AG04449 (cell line): ENCODE measurements around the gene PAN2.
"Not testable (repeated sequence)": the region's sequence is repeated elsewhere in the genome, so short reads cannot be mapped to it uniquely, and the experiment has no call there.

Source experiments
- CTCF ChIA-PET: fragments of 350-600 bp; formaldehyde crosslinking; extraction: SDS; loops from one replicate; lab custom pipeline; 2021; ENCODE audit warnings: antibody characterized with exemption; lab: Yijun Ruan, JAX
- POLR2A ChIA-PET: fragments of 400-600, 350-600 bp; formaldehyde crosslinking; extraction: SDS; loops from one replicate; lab custom pipeline; 2020; ENCODE audit warnings: antibody characterized with exemption, inconsistent platforms; lab: Yijun Ruan, JAX
- DNase-seq: peaks from one replicate; pipeline ENCODE4 v3.0.0-alpha.2; 2010; ENCODE audit warnings: low read depth, low spot score
- H3K4me3 ChIP-seq: 2 replicates; pipeline ENCODE4 v1.5.1; 2011; ENCODE audit warnings: low read depth, mild to moderate bottlenecking, control low read depth, low read length
- CTCF ChIP-seq: IDR thresholded peaks from one replicate; pipeline ENCODE4 v1.5.1; 2011; ENCODE audit warnings: mild to moderate bottlenecking, moderate library complexity, low read length, control low read depth, inconsistent platforms; ENCODE audit not compliant: insufficient read depth; ENCODE audit errors: missing control alignments

The PAN2 gene

GRCh38 chr12:56274299-56274698 lies 59.5 kb downstream of the PAN2 start:
- CTCF ChIA-PET = no interaction called here
- H3K4me3 ChIP-seq = no peak overlapping the region
- no peak for TF ChIP-seq CTCF
- no peak for DNase-seq
- POLR2A ChIA-PET = no interaction called here

DNA sequence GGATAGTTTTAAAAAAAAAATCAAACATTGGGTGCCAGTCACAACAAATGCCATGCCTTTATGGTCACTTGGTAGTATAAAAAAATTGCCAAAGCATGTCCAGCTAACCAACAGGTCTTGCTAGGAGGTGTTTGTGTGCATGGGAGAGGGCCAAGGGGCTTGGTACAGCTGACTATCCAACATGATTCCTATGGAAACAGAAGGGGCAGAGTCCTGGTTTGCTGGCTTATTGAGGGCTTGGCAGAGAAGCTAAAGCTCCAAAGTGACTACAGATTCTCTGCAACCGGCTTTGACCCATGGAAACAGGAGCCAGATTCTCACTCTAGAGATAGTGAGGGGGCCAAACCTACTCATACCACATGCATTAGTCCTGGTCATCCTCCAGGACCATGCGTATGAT lies 61.3 kb downstream of the PAN2 start:
- POLR2A ChIA-PET, H3K4me3 ChIP-seq, DNase-seq: not testable (repeated sequence)
- CTCF ChIA-PET = interaction anchor here (1.4 to 8.3 kb wide), 4 partner anchors 11 to 26 kb away, joined by 4 to 87 read pairs (median 10); partner anchors contain the start of gene ANKRD52

DNA sequence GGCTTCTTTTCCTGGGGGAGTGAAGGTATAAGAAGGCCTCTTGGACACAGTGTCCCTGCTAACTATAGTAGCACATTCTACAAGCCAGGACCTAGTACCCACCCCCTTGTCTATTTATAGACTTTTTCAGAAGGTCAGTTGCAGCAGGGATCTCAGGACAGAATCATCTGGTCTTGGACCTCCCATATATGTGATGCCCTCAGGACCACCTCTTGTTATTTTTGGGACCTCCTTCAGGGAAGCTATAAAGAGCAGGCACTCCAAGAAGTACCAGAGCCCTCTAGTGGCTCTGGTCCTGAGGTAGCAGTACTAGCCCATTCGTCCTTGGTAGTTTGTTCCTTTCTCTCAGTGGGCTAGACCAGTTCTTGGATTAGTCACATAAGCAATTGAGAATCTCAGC lies 62.8 kb downstream of the PAN2 start:
- TF ChIP-seq CTCF = peak; percentile 55
- POLR2A ChIA-PET = no interaction called here
- no peak for DNase-seq
- H3K4me3 ChIP-seq = no peak overlapping the region
- CTCF ChIA-PET = interaction anchor here (0.6 to 8.3 kb wide), 15 partner anchors 9 to 193 kb away, joined by 3 to 87 read pairs (median 5); partner anchors contain the start of genes ANKRD52, RNF41 and SMARCC2

DNA sequence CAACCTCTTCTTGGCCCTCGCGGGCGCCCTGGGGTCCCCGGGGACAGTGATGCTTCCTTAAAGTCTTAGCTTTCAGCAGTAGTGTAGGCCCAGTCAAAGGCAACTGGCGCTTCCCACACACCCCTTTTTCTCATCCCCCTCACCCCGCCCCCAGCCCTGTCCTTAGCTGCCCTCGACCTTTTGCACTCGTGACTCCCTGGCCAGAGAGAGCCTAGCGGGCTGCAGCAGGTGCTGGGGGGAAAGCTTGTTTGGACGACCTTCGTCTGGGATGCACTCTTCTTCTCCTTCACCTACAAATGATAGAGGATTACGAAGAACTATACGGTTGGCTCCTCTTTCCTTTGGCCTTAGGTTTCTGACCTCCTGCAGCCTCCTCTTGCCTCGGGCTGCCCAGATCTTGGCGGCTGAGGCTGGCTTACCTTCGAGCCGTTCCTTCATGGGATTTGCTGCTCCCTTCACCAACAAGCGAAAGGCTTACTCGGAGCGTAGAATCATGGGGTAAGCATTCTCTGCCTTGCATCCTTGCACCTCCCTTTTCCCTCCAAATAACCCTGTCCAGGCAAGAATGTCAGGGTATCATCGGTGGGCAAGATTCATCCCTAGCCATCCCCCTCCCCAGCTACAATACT lies 66.2 kb downstream of the PAN2 start:
- H3K4me3 ChIP-seq = peak overlapping the region; percentile 87
- ChIA-PET POLR2A (interaction anchor here (0.6 to 2.2 kb wide), 8 partner anchors 9 to 92 kb away, joined by 3 to 13 read pairs (median 6); partner anchors contain the start of genes ANKRD52, RNF41, SMARCC2 and STAT2), CTCF (interaction anchor here (0.8 to 8.3 kb wide), 17 partner anchors 9 to 194 kb away, joined by 3 to 87 read pairs (median 6); partner anchors contain the start of genes ANKRD52, RNF41 and SMARCC2)
- DNase-seq = no peak
- TF ChIP-seq CTCF = no peak

DNA sequence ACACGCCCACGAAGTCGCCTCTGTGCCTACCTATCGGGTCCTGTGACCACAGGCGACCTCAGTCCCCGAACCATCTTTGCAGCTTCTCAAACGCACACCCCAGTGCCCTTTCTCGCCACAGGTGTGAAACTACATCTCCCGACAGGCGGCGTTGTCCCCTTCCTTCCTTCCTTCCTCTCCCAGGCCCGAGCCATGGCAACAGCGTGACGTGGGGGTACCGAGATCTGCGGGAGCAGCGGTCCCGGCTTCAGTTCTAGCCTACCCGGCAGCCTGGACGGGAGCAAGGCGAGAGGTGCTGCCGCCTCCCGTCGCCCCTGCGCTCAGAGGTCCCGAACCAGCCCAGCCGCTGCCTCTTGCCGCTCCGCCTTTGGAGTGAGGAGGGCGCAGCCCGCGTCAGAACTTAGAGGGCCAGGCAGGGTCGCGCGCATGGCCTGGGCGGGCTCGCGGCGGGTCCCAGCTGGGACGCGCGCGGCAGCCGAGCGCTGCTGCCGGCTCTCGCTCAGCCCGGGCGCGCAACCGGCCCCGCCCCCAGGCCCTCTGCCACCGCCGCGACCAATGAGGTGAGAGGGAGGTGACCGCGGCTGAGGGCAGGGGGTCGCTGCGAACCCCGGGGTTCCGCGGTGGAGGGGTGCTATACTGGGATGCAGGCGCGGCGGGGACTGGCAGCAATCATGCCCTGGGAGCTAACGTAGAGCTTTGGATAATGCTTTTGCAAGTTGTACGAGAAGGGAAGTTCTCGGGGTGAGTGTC lies 66.9 kb downstream of the PAN2 start, which contains the start of gene COQ10A:
Gene COQ10A (plus strand): TSS at position 250 of the 750 bp plus-strand sequence. CDS start 177 bp downstream, at position 427.
- DNase-seq = no peak
- peak within 1 kb of the TSS; percentile 87 for H3K4me3 ChIP-seq
- ChIA-PET POLR2A (interaction anchor here (0.6 to 2.2 kb wide), 10 partner anchors 9 to 93 kb away, joined by 3 to 13 read pairs (median 5); partner anchors contain the start of genes ANKRD52, RNF41, SMARCC2 and STAT2), CTCF (interaction anchor here (0.7 to 8.3 kb wide), 25 partner anchors 9 to 368 kb away, joined by 3 to 87 read pairs (median 5); partner anchors contain the start of genes ANKRD52, RNF41, SMARCC2 and TIMELESS)
- TF ChIP-seq CTCF = peak; percentile 78
